Measurements from ENCODE around the gene SMIM14.

DNA sequence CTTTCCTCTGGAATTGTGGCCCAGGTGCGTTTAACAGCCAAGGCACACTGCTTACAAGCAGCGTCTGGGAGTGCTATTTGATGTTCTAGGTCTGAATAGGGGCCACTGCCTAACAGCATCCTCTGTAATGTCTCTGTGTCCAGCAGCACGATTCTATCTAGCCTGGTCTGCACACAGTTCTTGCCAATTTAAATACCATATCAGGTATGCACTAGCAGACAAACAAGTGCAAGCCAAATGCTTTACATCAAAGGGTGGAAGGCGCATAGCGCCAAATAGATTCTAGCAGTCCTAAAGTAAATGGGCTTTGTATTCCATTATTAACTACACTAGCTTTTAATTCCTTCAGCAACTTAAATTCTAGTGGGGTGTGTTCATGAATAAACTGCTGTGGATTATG, 95.6 kb downstream of the SMIM14 start:
- no peak for TF ChIP-seq CTCF (IDR thresholded peaks at IDR 0.05)
- TF ChIP-seq POLR2AphosphoS5 (IDR thresholded peaks at IDR 0.05; ENCODE audit: insufficient read depth in 1 of 2, low read depth in 1 of 2), result no peak
- TF ChIP-seq POLR2A (IDR thresholded peaks at IDR 0.05), result no peak
